GM12864 (cell line): Measurements from ENCODE around the gene MID1.

ENCODE experiments used
- DNase-seq: peaks from one replicate; pipeline ENCODE4 v3.0.0-alpha.2; 2011; ENCODE audit warnings: low read depth
- H3K4me3 ChIP-seq: 2 replicates; pipeline ENCODE4 v1.5.1; 2011; ENCODE audit warnings: mild to moderate bottlenecking, low read depth, low read length, control low read depth
- CTCF ChIP-seq: IDR thresholded peaks from 2 replicates; pipeline ENCODE4 v1.5.1; 2011; ENCODE audit warnings: low read depth, mild to moderate bottlenecking, moderate library complexity, low read length, control low read depth, inconsistent platforms; ENCODE audit errors: missing control alignments

The MID1 gene

GRCh38 chrX:10654960-10655359, 34.6 kb upstream of the MID1 start:
- TF ChIP-seq CTCF = no peak

DNA sequence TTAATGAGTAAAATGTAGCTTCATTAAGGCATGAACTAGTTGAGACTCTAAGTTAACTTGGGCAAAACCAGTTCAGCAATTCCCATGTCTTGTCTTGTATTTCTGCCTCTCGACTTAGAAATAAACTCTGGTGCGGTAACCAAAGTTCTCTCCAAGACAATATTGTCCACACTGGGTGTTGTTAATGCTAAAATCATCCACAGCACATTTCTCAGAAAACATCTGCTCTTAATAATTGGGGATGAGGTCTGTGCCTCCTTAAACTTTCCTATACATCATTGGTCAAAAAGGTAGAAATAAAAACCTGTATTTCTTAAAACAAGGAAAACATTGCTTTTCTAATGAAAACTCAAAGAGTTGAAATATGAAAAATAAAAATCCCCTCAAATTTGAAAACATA, 32.9 kb upstream of the MID1 start:
- no peak overlapping the region for H3K4me3 ChIP-seq
- TF ChIP-seq CTCF = no peak
- DNase-seq = no peak

More at GRCh38 chrX:10654960-10655359, 34.6 kb upstream of the MID1 start:
- DNase-seq = no peak
- no peak overlapping the region for H3K4me3 ChIP-seq

DNA sequence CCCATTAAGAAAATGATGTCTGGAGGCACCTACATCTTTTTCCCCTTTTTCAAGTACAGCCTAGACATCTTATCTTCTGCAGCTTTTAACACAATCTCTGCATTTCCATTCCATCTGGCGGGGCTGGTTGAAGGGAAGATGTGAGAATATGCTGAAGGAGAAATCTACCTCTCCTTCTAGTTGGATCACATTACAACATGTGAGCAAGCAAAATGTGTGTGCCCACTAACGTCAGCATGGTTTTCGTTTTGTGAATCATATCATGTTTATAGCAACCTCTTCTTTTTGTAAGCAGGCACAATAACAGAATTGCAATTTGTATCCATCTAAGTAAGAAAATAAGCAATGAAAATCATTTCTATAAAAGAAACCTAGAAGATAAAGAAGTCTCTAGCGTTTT, 28.9 kb upstream of the MID1 start:
- no peak overlapping the region for H3K4me3 ChIP-seq
- no peak for DNase-seq
- TF ChIP-seq CTCF = no peak

DNA sequence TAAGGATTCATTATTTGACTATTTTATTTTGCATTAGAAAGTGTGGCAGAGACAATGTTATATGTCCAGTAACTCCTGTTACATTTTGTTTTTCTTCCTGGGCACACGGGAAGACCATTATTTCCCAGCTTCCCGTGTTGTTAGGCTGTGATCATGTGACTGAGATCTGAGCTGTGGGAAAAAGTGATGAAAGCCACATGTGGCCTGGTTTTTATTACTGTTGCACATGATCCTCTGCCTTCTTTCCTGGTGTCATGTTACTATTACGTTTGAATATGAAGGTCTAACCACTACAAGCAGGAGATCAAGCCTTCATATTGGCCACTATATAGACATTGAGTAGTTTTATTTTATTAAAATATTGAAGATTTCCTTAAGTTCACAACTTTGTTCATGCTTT, 28.2 kb upstream of the MID1 start:
- no peak for DNase-seq
- H3K4me3 ChIP-seq = no peak overlapping the region
- TF ChIP-seq CTCF = no peak

DNA sequence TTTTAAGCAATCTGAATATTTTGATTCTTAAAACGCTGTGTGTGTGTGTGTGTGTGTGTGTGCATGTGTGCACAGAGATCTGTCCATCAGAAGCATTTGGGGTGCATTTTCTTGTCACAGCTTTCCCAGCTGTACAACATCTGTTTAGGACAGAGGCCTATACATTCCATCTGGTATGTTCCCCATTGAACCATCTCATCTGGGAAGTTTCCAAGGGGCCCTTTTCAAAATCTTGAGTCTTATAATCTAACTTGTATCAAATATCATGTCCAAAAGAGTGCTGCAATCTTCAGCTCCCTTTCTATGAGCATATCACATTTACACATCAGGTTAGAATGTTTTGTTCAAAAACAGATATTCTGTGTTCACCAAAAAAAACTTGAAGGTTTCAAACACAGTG, 16.5 kb upstream of the MID1 start:
- no peak for TF ChIP-seq CTCF
- no peak overlapping the region for H3K4me3 ChIP-seq
- no peak for DNase-seq

- peak; percentile 30 for TF ChIP-seq CTCF
- no peak overlapping the region for H3K4me3 ChIP-seq
- no peak for DNase-seq
These were observed 16.0 kb upstream of the MID1 start for GRCh38 chrX:10636337-10636736.

GRCh38 chrX:10634392-10635161, 14.2 kb upstream of the MID1 start:
- H3K4me3 ChIP-seq = no peak overlapping the region
- TF ChIP-seq CTCF = no peak
- no peak for DNase-seq
